HG02981 (cell line): ENCODE results near the gene YOD1.

Experiments used
- ATAC-seq: cut with Tn5 transposase; IDR thresholded peaks from one replicate; pipeline ENCODE4 v1.9.1; 2021; ENCODE audit warnings: mild to moderate bottlenecking, moderate library complexity; ENCODE audit not compliant: unreplicated experiment

The YOD1 gene

DNA sequence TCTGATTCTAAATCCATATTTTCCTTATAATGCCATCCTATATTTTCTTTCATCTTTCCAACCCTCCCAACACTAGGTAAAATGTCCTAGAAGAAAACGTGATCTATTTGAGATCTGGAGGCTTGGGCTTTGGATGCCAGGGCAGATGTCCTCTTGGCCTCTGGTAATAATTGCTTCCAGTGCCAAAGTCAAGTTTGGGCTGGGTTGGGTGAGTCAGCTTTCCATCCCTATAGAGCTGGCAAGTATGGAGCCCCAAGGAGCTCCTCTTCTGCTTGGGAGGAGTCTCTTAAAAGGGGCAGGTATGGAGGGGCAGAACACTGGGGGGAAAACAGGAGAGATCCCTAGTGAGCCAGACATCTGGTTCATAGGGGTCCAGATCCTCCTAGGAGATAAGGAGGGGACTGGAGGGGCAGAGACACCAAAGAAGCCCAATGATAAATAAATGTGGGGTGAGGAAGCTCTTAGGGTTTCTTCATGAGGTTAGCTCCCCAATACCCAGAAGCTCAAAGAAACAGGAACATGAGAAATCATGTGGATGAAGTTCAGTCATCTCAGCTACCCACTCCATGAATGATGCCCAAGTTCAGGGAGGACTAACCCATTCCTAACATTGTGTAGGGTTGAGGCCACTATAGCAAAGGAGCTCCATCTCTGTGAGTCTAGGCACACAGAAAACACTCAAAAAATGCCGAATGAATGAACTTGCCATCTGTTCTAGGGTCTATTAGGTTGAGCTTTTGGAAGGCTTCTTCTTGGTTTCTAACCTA is 21.9 kb downstream of the YOD1 start:
- no peak for ATAC-seq

DNA sequence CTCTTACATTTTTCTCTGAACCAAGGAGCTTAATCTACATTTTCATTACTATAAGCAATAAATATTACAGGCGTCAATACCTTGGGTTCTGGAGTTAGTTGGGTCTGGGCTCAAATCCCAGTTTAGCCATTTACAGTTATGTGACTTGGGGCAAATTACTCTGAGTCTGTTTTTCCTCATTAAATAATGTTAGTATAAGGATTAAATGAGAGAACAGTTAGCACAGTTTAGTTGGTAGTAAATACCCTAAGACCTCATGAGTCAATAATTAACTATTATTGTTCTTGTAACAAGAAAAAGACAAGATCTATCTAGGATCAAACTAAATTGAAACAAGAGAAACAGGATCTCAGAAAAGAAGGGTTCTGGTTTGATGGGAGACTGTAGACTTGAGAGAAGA is 23.1 kb downstream of the YOD1 start:
- ATAC-seq: no peak

DNA sequence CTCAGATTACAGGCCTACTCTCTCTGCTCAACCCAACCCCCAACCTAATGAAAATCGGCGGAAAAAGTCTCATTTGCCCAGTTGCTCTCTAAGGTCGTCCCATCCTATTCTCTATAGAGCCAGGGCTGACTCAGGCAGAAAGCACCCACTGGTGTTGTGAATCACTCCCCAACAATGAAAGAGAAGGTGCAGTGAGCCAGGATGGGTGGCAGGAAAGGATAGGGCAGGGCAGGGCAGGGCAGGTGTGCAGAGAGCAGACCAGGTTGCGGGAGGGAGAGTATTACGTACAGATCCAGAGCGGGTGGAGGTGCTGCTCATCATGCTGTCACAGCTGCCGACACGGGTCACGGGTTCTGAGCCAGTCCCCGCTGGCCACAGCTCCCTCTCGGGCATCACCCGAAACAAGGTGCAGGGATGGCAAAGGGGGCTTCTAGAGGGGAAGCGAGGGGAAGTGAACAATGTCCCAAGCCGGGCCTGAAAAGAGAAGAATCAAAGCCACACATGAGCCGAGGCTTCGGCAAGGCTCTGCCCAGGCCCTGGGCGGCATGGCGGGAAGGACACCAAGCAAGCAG is 23.7 kb downstream of the YOD1 start:
- no peak for ATAC-seq

DNA sequence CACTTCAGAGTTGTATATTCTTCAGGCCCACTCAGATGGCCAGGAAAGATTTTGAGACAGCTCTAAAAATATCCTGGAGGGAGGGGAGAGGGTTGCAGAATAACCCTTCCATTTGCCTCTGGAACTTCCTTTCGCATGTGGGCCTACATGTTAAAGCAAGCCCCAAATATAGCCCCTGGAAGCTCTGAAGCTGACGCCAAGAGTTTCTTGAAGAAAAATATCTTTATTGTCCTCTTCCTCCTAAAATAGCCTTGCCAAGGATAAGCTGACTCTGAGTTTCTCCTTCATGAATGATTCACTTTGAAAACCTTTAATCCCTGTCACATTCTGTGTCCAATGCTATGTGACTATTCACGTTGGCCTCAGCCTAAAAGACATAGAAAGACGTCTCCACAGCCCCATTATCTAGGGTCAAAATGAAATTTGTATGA is 24.9 kb downstream of the YOD1 start:
- no peak for ATAC-seq

DNA sequence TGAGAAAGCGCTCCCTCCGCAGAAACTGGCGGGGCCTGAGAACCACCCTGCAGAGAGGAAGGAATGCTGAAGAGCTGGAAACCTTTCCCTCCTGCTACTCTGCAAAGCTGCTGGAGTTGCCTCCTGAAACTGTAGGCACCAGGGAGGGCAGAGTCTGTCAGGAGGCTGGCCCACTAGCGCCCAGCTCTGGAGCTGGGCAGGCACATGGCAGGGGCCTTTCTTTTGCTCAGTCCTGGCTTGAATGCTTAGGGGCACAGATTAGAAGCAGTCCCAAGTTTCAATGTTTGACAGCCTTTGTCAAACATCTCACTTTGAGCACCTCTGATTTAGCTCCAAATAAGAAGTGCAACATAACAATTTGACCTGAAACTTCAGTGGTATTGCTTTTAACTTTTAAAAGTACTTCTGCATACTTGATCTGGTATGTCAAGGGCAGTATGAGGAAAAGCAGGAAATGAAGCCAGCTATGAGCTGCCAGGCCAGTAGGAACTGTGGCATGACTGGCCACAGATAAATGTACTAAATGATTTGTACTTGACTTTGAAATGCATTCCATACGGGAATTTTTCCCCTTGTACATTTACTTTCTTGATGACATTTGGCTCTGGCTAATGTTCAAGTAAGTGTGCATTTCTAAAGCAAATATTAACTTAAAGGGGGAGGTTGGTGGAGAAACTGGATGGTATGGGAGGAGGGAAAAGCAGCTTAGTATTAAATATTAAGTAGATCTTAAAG is 25.7 kb downstream of the YOD1 start:
- no peak for ATAC-seq

DNA sequence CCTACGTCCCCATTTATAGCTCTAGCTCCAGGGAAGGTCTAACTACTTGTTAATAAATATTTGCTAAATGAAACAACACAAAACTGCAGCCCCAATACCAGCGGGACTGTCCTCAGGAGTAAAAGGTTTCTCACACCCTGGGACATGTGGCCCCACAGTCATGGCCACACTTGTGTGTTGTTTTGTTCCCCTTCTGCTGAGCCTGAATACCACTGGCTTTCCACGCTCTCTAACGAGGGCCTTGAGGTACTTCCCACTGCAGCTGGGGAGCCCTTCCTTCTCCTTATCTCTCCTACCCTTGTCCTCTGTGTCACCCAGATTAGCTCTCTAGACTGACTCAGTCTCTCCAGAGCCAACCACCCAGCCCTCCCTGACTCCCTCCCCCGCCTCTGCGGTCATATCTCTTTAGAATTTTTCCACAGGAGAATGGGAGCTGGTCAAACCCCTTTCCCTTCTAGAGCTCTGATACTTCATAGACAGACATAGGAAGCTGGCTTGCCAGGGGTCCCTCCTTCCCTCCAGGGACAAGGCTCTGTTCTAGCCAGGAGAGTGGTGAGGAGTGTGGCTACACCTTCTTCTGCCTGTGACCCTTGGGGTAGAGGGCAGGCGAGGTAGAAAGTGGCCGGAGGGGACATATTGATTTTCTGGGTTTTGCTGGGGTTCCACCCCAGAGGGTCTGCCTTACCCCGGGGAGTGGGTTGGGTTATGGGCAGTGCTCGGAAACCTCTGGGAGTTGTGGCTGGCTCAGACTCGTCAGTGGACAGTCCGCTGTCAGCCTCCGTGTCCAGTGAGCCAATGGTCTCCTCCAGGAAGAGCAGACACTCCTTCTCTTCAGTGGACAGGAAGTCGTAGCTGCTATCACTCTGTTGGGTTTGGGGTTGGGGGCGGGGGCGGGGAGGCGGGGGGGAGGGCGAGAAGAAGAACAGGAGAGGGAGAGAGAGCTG is 26.5 kb downstream of the YOD1 start:
- ATAC-seq: no peak

DNA sequence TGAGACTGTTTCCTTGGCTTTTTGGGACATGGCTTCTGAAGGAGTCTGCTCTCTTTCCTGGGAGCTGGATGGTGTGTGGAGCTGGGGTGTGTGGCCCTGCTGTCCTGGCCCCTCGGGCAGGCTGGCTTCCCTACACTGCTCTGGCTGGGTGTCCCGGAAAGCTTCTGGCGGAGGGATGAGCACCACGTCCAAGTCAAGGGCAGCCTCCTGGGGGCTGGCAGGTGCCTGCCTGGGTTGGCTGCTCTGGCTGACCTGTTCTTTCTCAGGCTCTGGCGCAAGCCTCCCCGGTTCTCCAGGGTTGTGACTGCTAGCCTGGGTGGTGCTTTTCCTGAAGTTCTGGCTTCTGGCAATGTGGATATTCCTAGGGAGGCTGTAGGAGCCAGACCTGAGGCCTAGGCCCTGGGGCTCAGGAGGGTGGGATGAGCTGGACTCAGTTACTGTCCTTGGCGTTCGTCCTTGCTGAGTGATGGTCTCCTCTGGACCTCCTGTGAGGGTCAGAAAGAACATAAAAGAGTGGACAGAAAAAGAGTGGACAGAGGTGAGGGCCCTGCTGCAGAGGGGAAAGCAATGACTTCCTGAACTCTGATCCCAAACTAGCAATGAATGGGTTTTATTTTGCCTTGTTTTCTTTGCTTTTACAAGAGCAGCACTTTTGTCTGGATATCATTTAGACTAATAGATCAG is 27.9 kb downstream of the YOD1 start:
- ATAC-seq: no peak

DNA sequence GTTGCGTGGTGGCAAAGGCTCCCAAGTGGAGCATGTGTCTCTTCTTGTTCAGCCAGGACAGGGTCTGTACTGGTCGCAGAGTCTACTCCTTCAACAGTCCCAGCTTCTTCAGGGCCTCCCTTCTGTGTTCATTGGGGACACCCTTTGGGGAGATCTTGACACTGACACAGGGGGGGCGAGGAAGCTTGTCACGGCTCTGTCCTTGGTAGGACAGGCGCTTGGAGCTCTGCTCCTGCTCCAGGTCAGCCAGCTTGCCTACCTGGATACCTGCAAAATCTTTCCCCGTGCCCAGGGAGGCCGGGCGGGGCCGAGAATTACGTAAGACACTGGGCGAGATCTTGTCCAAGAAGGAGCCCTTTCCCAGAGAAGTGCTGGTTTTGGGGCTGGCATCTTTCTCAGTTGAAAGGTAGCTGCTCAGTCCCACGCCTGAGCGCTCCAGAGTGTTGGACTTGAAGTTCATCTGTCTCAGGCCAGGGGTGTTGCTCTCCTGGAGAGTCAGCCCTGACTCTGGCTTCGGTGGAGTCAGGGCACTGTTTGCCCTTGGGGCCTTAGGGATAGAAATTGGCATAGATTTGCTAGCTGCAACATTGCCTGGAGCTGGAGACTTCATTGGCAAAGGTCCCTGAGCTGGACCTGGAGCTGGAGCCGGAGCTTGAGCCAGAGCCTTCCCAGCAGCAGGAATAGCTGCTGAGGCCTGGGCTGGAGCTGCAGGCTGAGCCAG is 29.0 kb downstream of the YOD1 start:
- ATAC-seq: no peak

DNA sequence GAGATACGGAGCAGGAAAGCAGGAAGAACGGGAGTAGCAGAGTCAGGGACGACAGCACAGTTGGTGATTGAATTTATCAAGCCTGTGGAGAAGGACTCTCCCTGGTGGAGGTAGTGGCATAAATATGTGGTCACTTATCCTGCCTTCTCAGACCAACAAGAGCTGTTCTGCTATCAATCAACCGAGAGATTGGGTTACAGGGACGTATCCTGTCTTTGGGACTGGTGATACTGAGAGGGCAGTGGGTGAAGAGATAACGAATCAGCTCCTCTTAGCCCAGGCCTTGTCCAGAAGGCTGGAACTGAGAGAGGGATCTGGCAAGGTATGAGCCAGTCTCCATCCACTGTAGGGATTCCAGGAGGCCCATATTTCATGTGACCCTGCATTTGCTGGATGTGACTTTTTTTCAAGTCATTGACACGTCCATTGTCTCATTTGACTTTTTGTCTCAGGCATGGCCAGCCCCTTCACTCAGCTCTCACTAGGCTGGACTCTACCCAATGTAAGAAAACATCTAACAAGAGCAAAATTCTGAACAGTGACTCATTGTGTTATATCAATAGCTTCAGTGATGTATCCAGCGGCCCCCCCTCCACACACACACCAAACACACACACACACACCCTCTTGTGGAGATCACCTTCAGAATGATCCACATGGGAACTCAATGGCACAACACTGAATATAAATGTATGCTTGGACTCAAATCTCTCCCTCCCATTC is 29.7 kb downstream of the YOD1 start:
- ATAC-seq: no peak

DNA sequence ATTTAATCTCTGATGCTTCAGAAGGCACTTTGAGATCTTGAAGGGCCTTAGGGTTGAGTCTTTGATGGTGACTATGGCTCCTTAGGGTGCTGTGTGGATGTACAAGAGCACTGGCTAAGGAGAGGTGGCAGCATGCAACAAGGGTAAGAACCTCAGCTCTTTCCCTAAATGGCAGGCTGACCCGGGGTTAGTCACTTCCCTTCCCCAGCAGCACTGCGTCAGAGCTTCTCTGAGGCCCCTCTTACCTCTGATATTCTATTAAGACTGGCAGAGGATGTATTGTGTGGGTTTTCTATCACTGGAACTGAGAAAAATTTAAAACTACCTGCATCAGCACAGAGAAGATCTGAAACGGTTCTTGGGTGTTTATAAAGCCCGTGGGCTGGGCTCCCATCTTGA is 30.3 kb downstream of the YOD1 start:
- ATAC-seq: no peak

DNA sequence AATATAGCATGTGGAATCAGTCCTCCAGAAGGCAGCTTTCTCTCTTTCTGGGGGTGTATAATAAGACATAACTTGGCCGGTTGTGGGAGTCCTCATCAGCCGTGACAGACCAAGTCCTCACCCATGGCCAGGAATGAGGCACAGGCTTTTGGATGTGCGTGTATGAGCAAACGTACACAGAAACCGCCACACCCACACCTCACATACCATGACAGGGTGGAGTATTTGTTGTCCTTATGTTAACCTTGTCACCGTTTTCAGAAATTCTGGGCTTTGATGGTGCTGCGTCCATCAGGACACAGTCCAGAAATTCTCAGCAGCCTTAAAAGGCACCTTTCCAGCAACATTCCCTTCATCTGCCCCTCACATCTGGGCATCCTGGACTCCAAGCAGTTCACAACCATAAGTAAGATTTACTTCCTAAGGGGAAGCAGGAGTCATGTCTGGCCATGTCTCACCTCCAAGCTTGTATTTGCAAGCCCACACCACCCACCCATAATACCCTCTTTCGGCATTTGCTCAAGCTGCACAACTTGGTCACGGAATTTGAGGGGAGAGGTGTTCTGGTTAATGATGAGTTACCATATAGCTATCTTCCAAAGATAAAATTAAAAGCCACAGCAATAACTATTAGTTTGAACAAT is 30.8 kb downstream of the YOD1 start:
- no peak for ATAC-seq

DNA sequence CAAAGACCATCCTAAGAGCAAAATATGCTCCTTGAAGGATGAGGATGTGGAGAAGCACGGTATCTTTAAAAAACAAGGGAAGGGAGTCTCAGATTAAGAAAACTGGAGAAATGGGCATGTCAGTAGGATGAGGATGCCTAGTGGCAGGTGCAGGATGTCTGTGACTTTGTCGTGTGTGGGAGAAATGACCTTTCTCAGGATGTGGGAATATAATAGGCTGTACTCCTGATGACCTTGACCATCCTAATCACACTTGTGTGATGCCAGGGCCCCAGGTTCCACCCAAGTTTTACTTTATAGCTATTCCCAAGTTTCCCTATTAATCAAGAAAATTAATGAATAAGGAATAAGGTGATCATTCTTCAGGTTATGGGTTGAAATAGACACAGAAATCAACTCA is 31.3 kb downstream of the YOD1 start:
- ATAC-seq: no peak

DNA sequence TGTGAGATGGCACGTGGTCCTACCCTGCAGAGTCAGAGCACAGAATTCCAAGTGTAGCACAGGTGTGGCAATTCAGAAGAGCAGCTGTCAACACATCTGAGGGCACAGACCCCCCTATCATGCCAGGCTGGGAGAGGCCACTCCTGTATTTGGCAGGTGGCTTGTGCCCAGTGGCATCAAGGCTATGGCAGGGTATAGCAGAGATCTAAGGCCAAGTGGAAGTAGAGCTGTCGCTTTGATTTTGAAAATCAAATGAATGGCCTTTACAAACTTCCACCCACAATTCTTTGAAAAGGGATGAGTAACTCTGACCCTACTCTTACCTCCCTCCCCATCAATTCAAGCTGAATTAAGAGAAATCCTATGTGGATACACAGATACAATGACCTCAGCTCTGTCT is 31.8 kb downstream of the YOD1 start:
- no peak for ATAC-seq

DNA sequence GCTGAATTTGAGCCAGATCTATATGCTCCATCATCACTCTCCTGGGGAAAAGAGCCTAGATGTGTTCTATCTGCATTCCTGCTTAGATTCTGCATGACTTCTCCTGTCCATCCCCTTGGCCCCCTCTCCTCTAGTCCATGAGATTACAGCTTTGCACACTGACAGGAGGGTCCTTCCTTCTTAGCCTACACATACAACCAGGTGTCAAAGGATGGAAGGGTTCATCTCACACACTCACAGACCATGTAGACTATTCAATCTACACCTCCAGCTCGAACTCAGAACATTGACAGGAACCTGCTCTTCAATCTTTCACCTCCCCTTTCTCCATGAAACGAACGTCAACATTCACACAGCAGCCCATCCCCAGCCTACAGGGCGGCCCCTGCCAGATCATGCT is 32.3 kb downstream of the YOD1 start:
- ATAC-seq: no peak

DNA sequence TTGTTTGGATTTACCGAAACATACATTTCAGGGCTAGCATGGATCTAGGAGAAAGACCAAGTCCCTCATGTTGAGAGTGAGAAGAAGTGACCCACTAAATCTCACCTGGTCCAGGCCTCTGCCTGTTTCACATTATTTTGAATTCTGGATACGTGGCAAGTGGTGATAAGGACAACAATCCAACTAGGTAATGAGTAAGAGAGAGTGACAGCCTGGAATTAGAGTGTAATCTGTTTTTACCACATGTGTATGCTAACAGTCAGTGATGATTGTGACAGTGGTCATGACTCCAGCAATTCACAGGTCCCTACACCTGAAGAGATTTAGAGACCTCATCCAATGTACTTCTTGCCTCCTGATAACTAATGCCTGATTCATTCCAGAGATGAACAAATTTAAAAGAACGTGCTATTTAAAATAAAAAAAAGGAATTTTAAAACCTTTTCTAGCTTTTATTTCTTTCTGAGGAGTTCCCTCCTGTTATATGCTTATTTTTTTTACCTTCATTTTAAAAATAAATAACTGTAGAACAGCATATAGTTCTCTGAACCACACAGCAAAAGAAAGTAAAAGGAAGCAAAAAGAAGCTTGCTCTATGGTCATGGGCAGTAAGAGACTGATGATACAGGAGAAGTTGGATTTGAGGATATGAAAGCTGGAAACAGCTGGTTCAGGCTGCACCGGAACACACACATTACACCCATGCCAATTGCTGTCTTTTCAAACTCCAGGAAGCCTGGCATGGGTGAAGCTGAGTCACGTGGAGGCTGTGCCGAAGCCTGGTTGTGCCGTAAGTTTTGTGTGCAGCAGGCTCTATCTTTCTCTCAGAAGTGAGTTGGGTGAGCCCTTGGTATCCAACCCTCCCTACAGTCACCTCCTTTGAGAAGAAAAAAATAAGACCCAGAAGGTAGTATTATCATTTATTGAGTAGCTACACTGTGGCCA is 33.1 kb downstream of the YOD1 start:
- ATAC-seq: no peak

DNA sequence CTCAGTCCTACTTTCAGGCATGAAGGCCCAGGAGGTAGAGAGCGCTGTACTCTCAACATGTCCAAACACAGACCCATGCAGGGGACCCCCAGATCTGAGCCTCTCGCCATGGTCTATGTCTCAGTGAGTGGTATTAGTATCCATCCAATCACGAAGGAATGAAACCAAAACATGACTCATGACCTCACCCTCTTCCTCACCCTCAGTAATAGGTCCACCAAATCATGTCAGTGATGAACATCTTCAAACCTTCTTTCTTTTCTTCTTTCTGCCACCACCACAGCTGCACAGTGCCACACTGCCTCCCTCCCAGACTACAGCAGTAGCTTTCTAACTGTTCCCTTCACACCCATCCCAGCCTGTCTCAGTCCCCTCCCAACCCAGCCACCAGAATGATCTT is 35.2 kb downstream of the YOD1 start:
- no peak for ATAC-seq

DNA sequence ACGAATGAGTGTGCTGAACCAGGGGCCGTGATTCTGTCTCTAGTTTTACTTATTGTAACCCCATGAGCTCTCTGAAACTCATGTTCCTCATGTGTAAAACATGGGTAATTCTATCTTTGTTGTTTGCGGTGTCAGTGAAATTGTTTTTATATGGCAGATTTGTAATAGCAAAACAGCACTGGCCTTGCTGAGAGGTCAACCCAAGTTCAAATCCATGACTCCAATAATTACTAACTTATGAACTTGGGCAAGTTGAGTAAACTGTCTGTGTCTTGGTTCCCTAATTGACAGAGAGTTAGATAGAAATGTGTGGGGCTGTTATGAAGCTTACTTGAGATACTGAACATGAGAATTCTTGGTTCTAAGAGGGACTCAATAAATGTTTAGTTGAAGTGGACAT is 36.3 kb downstream of the YOD1 start:
- no peak for ATAC-seq
